ENCODE data around the gene DLGAP1.

DLGAP1 gene

GRCh38 chr18:4106407-4107033 lies 348.6 kb downstream of the DLGAP1 start:
- no peak for TF ChIP-seq EZH2 (IDR thresholded peaks at IDR 0.05; ENCODE audit: borderline replicate concordance, low read length)
- TF ChIP-seq, protein P1, sequence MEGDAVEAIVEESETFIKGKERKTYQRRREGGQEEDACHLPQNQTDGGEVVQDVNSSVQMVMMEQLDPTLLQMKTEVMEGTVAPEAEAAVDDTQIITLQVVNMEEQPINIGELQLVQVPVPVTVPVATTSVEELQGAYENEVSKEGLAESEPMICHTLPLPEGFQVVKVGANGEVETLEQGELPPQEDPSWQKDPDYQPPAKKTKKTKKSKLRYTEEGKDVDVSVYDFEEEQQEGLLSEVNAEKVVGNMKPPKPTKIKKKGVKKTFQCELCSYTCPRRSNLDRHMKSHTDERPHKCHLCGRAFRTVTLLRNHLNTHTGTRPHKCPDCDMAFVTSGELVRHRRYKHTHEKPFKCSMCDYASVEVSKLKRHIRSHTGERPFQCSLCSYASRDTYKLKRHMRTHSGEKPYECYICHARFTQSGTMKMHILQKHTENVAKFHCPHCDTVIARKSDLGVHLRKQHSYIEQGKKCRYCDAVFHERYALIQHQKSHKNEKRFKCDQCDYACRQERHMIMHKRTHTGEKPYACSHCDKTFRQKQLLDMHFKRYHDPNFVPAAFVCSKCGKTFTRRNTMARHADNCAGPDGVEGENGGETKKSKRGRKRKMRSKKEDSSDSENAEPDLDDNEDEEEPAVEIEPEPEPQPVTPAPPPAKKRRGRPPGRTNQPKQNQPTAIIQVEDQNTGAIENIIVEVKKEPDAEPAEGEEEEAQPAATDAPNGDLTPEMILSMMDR (IDR thresholded peaks at IDR 0.05; ENCODE audit: low read length) = peak; percentile 60
- Histone ChIP-seq H3K9me3 (ENCODE audit: low read length) (no peaks in the 10 kb centered on the region), H4K20me1 (ENCODE audit: insufficient read depth, low read length) (no peaks in the 10 kb centered on the region), H3K27ac (ENCODE audit: low read depth, low read length, poor library complexity, severe bottlenecking) (no peak overlapping the region), H3K79me2 (ENCODE audit: insufficient read depth, low read length) (no peaks in the 10 kb centered on the region), H3K36me3 (ENCODE audit: insufficient read depth, low read length) (no peaks in the 10 kb centered on the region), H3K27me3 (ENCODE audit: insufficient read depth, low read length) (no peaks in the 10 kb centered on the region), H2AFZ (ENCODE audit: low read length) (no peak overlapping the region), H3K4me3 (ENCODE audit: low read depth, low read length, poor library complexity, severe bottlenecking) (no peak overlapping the region), H3K9me2 (ENCODE audit: low read depth, low read length) (no peaks in the 10 kb centered on the region), H3K4me1 (ENCODE audit: insufficient read depth, low read length, severe bottlenecking) (no peaks in the 10 kb centered on the region), H3K4me2 (ENCODE audit: low read length) (no peak overlapping the region), H3K9ac (ENCODE audit: low read length) (no peak overlapping the region), H3F3A (ENCODE audit: insufficient read depth, low read length) (no peaks in the 10 kb centered on the region)

- Histone ChIP-seq H3K27me3 (ENCODE audit: insufficient read depth, low read length) (no peaks in the 10 kb centered on the region), H3K4me2 (ENCODE audit: low read length) (no peak overlapping the region), H3K36me3 (ENCODE audit: insufficient read depth, low read length) (no peaks in the 10 kb centered on the region), H3K27ac (ENCODE audit: low read depth, low read length, poor library complexity, severe bottlenecking) (no peak overlapping the region), H3K79me2 (ENCODE audit: insufficient read depth, low read length) (no peaks in the 10 kb centered on the region), H3K9ac (ENCODE audit: low read length) (no peak overlapping the region), H3K9me3 (ENCODE audit: low read length) (no peaks in the 10 kb centered on the region), H3K9me2 (ENCODE audit: low read depth, low read length) (no peaks in the 10 kb centered on the region), H3K4me3 (ENCODE audit: low read depth, low read length, poor library complexity, severe bottlenecking) (no peak overlapping the region), H3K4me1 (ENCODE audit: insufficient read depth, low read length, severe bottlenecking) (no peaks in the 10 kb centered on the region), H4K20me1 (ENCODE audit: insufficient read depth, low read length) (no peaks in the 10 kb centered on the region), H3F3A (ENCODE audit: insufficient read depth, low read length) (no peaks in the 10 kb centered on the region), H2AFZ (ENCODE audit: low read length) (no peak overlapping the region)
- TF ChIP-seq, protein P1 (IDR thresholded peaks at IDR 0.05; ENCODE audit: low read length) = no peak
- TF ChIP-seq EZH2 (IDR thresholded peaks at IDR 0.05; ENCODE audit: borderline replicate concordance, low read length) = no peak
Measured at GRCh38 chr18:4102901-4103300, 352.2 kb downstream of the DLGAP1 start.

DNA sequence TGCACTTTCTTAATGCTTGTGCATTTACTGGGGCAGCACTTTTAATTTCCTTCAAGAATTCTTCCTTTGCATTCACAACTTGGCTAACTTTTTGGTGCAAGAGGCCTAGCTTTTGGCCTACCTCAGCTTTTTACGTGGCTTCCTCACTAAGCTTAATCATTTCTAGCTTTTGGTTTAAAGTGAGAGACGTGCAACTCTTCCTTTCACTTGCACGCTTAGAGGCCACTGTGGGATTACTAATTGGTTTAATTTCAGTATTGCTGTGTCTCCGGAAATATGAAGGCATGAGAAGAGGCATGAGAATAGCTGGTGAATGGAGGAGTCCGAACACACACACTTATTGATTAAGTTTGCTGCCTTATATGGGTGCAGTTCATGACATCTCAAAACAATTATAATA lies 354.1 kb downstream of the DLGAP1 start:
- TF ChIP-seq, protein P1 (IDR thresholded peaks at IDR 0.05; ENCODE audit: low read length) = no peak
- no peak for TF ChIP-seq EZH2 (IDR thresholded peaks at IDR 0.05; ENCODE audit: borderline replicate concordance, low read length)
- Histone ChIP-seq H3K27me3 (ENCODE audit: insufficient read depth, low read length) (no peaks in the 10 kb centered on the region), H3F3A (ENCODE audit: insufficient read depth, low read length) (no peaks in the 10 kb centered on the region)

More for the DNA sequence above, 354.1 kb downstream of the DLGAP1 start:
- Histone ChIP-seq H2AFZ (ENCODE audit: low read length) (no peak overlapping the region), H3K4me1 (ENCODE audit: insufficient read depth, low read length, severe bottlenecking) (no peaks in the 10 kb centered on the region), H3K9me3 (ENCODE audit: low read length) (no peaks in the 10 kb centered on the region), H3K36me3 (ENCODE audit: insufficient read depth, low read length) (no peaks in the 10 kb centered on the region), H3K9me2 (ENCODE audit: low read depth, low read length) (no peaks in the 10 kb centered on the region), H3K27ac (ENCODE audit: low read depth, low read length, poor library complexity, severe bottlenecking) (no peak overlapping the region), H3K4me2 (ENCODE audit: low read length) (no peak overlapping the region), H3K4me3 (ENCODE audit: low read depth, low read length, poor library complexity, severe bottlenecking) (no peak overlapping the region), H3K79me2 (ENCODE audit: insufficient read depth, low read length) (no peaks in the 10 kb centered on the region), H4K20me1 (ENCODE audit: insufficient read depth, low read length) (no peaks in the 10 kb centered on the region), H3K9ac (ENCODE audit: low read length) (no peak overlapping the region)

All from OCI-LY1 (cell line).